Caki2 (cell line): ENCODE results near the gene PCDHGB1. TPM values are rescaled to one million over a fixed set of nuclear protein-coding genes. Genes with fewer than 3 reads are reported as not detected.
"Not testable (repeated sequence)": the region's sequence is repeated elsewhere in the genome, so short reads cannot be mapped to it uniquely, and the experiment has no call there.

Experiments
- DNase-seq: peaks from one replicate; pipeline ENCODE4 v3.0.0-alpha.2; 2015; ENCODE audit warnings: low read depth
- in situ Hi-C: cut with HindIII; loops from 2 replicates; pipeline ENCODE4 v1.10.0; 2016; ENCODE audit warnings: low sequenced_read_pairs, low pct_unique_long_range_greater_than_20kb, mixed read lengths
- total RNA-seq: library from RNA; depleted of rRNA; stranded (reverse); fragments of >200 nt; shearing (Covaris generic); gene quantifications from 2 replicates; pipeline ENCODE4 v1.2.3, GENCODE V29; 2014; ENCODE audit warnings: low replicate concordance

Gene PCDHGB1
- total RNA-seq, 1 experiment from 2014 or later: not detected

- DNase-seq: no peak
- in situ Hi-C loops: no loop called here
Measured at GRCh38 chr5:141343242-141343952, 6.5 kb upstream of the PCDHGB1 start, which contains the start of gene PCDHGA3. PCDHGA3 (plus strand) TSS chr5:141343829; CDS start chr5:141344034, 205 bp downstream.

GRCh38 chr5:141343953-141344463, 5.9 kb upstream of the PCDHGB1 start:
- no peak for DNase-seq
- in situ Hi-C loops: no loop called here

GRCh38 chr5:141345327-141345726, 4.6 kb upstream of the PCDHGB1 start:
- in situ Hi-C loops: no loop called here
- no peak for DNase-seq

- DNase-seq, in situ Hi-C loops: not testable (repeated sequence)
Measured at GRCh38 chr5:141346017-141346416, 3.9 kb upstream of the PCDHGB1 start.

- in situ Hi-C loops: no loop called here
- DNase-seq: no peak
Measured at GRCh38 chr5:141351591-141351990, 1.7 kb downstream of the PCDHGB1 start.

- in situ Hi-C loops: no loop called here
- DNase-seq: no peak
Measured at GRCh38 chr5:141354900-141355469, 5.1 kb downstream of the PCDHGB1 start, which contains the start of gene PCDHGA4. PCDHGA4 (plus strand) TSS chr5:141355021; CDS start chr5:141355108, 87 bp downstream.

- in situ Hi-C loops: no loop called here
- no peak for DNase-seq
Measured at GRCh38 chr5:141355641-141356040, 5.7 kb downstream of the PCDHGB1 start.

- no peak for DNase-seq
- in situ Hi-C loops: no loop called here
Measured at GRCh38 chr5:141356133-141356532, 6.2 kb downstream of the PCDHGB1 start.

GRCh38 chr5:141356950-141357349, 7.1 kb downstream of the PCDHGB1 start:
- DNase-seq: no peak
- in situ Hi-C loops: no loop called here

GRCh38 chr5:141359790-141360426, 10.0 kb downstream of the PCDHGB1 start, which contains the start of gene PCDHGB2:
PCDHGB2 (plus strand) TSS chr5:141359994; CDS start chr5:141360136, 142 bp downstream.
- peak; percentile 6 for DNase-seq
- in situ Hi-C loops: no loop called here

- in situ Hi-C loops: no loop called here
- DNase-seq: no peak
Measured at GRCh38 chr5:141360685-141361084, 10.8 kb downstream of the PCDHGB1 start.

GRCh38 chr5:141362719-141363118, 12.8 kb downstream of the PCDHGB1 start:
- in situ Hi-C loops: no loop called here
- DNase-seq: no peak

- in situ Hi-C loops: no loop called here
- no peak for DNase-seq
Measured at GRCh38 chr5:141363952-141364660, 14.2 kb downstream of the PCDHGB1 start, which contains the start of gene PCDHGA5. PCDHGA5 (plus strand) TSS chr5:141364162; CDS start chr5:141364331, 169 bp downstream.

GRCh38 chr5:141366016-141366896, 16.4 kb downstream of the PCDHGB1 start:
- in situ Hi-C loops: no loop called here
- DNase-seq: no peak

- in situ Hi-C loops: no loop called here
- DNase-seq: no peak
Measured at GRCh38 chr5:141369994-141370848, 20.3 kb downstream of the PCDHGB1 start, which contains the start of gene PCDHGB3. PCDHGB3 (plus strand) TSS chr5:141370242; CDS start chr5:141370395, 153 bp downstream.
